HG03439 (cell line): ENCODE data around the gene MZT2B.
"Not testable (repeated sequence)": the region's sequence is repeated elsewhere in the genome, so short reads cannot be mapped to it uniquely, and the experiment has no call there.

ENCODE experiments used
- ATAC-seq: cut with Tn5 transposase; IDR thresholded peaks from one replicate; pipeline ENCODE4 v1.9.1; 2021; ENCODE audit warnings: mild to moderate bottlenecking, moderate library complexity; ENCODE audit not compliant: unreplicated experiment

Gene MZT2B

DNA sequence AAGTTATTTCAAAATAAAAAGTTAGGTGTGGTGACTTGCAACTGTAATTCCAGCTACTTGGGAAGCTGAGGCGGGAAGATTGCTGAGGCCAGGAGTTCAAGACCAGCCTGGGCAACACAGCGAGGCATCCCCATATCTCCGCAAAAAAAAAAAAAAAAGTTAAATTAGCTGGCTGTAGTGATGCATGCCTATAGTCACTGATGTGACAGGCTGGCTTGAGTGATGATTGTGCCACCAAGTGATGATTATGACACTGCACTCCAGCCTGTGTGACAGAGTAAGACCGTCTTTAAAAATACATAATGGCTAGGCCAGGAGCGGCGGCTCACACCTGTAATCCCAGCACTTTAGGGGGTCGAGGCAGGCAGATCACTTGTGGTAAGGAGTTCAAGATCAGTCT, 12.2 kb upstream of the MZT2B start:
- ATAC-seq = no peak

DNA sequence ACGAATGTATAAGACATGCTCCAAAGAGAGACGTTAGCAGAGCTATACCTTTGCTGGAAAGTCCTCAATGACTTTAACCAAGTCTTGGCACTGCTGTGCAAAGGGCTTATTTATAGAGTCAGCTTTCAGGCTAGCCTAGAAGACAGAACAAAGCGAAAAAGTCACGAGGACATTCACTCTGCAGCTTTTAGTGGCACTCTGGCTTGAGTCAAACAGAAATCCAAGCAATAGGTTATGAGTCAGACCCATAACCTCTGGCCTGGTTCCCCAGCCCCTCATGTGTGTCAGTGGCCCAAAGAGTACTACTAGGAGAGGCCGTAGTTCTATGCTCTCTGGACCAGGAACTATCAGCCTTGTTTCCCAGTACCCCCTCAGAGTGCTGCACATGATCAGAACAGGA, 7.2 kb upstream of the MZT2B start:
- peak; percentile 70 for ATAC-seq

DNA sequence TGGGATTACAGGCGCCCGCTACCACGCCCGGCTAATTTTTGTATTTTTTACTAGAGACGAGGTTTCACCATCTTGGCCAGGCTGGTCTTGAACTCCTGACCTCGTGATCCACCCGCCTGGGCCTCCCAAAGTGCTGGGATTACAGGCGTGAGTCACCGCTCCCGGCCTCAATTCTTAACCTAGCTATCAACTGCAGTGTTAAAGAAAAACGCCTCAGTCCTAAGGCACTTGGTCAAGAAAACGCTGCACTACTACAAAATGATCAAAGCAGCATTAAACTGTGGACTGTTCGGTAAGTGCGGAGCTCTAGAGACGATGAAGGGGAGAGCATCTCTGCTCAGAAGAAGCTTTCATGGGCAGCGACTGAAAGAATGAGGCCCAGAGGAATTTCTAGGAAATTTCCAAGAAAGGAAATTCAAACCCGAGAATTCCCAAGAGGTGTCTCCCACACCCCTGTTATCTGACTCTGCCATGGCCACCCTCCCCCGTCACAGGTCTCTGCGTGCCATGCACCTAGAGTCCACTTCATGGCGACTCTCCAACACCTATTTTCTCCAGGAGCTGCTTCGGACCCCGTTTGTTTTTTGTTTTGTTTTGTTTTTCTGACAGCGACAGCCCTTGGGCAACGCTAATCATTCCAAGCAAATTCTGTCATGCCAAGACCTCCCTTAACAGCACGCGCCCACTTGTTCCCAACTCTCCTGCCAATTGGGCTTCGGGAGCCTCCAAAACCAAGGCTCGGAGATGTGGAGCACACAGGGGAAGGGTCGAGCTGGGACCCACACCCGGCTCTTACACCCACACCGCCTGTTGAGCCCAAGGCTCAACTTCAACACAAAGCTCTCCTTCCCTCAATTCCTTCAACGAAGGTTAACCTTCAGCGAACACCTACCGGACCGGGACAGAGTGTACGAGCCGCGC, 1.4 kb upstream of the MZT2B start:
- ATAC-seq = not testable (repeated sequence)

DNA sequence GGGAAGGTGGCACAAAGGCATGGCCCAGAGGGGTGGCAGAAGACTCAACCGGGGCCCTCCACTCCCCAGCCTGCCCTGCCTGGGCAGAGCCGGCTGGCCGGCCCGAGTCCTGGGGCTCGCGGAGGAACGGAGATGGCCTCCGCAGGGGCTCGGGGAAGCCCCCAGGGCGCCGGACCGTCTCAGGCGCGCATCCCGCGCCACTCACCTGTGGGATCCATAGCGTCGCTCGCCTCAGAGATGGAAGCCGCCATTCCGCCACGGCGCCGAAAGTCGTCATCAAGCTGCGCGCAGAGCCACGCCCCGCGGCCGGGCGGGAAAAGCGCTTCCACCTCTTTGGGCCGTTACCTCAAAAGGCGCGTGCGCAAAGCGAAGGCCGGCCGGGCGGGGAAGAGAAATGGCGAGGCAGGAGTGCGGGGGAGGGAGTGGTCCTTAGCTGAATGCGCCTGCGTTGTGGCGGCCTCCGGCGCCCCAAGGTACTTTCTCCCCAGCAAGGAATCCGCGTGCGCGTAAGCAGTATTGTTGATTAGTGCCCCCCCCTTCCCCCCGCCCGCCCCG, 660 bp upstream of the MZT2B start, which contains the start of gene SMPD4:
SMPD4 (minus strand) TSS at position 278 of the 555 bp plus-strand sequence. CDS start 5,010 bp downstream, outside the sequence.
- peak; percentile 65 for ATAC-seq

GRCh38 chr2:130182826-130183511, 907 bp downstream of the MZT2B start:
- not testable (repeated sequence) for ATAC-seq

- ATAC-seq = no peak
Measured at GRCh38 chr2:130183512-130184373, 1.7 kb downstream of the MZT2B start.

DNA sequence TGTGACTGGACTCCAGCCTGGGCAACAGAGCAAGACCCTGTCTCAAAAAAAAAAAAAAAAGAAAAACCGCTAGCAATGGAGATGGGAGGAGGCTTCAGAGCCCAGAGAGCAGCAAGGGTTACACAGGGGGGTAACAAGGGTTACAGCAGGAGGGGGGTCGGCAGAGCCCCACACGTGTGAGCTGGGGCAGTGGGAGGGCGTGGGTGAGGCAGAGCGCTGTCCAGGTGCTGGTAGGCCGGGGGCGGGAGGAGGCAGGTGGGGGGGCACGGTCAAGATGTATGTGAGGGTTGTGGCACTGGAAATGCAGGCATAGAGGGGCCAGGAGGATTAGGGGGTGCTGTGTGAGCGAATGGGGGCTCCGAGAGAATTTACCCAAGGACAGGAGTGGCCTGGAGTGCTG, 3.4 kb downstream of the MZT2B start:
- ATAC-seq = no peak

DNA sequence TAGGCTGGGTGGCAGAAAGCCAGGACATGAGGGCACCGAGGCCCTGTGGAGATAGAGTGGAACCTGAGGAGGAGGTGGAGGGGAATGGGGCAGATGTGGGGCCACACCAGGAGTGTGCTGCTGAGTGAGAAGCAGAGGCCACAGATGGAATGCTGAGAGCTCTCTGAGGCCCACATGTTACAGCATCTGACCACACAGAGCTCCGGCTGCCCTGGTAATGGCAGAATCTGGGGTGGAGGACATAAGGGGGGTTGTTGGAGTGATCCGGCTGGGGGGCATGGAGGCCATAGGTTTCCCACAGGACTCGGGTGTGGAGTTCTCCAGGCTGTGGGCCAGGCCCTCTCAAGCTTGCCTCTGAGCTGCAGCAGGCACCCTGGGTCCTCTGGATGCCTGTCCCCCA, 3.8 kb downstream of the MZT2B start:
- ATAC-seq = no peak

- no peak for ATAC-seq
Measured at GRCh38 chr2:130186391-130186790, 4.3 kb downstream of the MZT2B start.

DNA sequence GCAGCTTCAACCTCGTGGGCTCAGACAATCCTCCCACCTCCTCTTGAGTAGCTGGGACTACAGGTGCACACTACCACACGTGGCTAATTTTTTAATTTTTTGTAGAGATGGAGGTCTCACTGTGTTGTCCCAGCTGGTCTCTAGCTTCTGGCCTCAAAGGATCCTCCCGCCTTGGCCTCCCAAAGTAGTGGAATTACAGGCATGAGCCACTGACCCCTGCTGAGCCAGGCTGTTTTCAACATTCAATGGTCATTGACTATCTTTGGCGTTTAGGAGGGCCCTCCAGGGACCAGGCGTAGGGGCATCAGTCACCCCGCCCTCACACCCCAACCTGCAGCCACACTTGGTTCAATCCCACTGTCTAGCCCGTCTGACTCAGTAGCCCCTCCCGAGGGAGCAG, 5.2 kb downstream of the MZT2B start:
- no peak for ATAC-seq

- ATAC-seq = not testable (repeated sequence)
Measured at GRCh38 chr2:130187859-130188792, 6.1 kb downstream of the MZT2B start.

GRCh38 chr2:130188958-130189357, 6.9 kb downstream of the MZT2B start:
- not testable (repeated sequence) for ATAC-seq

DNA sequence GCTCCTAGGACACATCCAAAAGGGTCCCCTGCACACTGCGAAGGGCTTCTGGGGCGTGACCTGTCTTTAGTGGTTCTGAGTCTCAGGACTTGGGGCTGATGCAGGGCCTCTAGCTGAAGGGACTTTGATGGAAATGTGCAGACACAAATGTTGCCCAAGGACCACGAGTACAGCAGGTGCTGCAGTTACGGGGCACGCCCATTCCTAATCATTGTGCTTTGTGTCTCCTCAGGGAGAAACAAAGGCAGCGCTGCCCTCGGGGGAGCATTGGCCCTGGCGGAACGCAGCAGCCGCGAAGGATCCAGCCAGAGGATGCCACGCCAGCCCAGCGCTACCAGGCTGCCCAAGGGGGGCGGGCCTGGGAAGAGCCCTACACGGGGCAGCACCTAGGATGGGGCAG, 8.2 kb downstream of the MZT2B start:
- ATAC-seq = no peak

DNA sequence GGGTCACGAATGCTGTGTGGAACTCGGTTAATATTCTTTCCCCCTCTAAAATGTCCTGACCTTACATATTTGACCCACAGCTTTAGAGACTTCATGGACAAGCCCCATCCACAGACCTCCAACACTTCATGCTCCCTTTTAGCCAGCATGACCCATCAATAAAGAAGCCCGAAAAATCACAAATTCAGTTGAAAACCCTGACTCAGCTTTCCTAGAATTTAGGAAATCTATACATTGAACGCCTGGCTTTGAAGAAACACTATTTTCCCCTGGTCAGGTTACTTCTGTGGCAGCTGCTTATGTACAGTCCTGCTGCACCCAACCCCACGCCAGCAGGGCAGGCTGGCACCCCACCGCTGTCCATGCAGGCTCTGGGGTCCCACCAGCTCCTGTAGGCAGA, 9.3 kb downstream of the MZT2B start:
- ATAC-seq = not testable (repeated sequence)

DNA sequence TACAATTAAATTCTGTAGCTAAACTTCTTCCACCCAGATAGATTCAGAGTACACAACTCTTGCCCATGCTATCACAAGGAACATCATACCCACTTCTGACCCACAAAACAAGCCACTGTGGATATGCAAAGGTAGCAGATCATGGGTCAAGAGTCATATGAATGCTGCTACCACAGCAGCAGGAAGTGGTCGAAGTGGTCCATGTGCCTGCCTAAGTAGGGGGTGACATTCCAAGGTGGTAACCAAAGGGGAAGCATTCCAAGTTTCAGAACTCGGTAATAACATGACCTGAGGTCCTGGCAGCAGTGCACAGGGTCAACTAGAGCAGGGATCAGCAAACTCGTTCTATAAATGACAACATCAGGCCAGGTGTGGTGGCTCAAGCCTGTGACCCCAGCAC, 10.4 kb downstream of the MZT2B start:
- ATAC-seq = not testable (repeated sequence)

DNA sequence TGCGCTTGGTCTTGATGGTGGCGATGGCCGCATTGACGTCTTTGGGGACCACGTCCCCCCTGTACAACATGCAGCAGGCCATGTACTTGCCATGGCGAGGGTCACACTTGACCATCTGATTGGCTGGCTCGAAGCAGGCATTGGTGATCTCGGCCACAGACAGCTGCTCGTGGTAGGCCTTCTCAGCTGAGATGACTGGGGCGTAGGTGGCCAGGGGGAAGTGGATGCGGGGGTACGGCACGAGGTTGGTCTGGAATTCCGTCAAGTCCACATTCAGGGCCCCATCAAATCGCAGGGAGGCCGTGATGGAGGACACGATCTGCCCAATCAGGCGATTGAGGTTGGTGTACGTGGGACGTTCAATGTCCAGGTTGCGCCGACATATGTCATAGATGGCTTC, 11.8 kb downstream of the MZT2B start:
- not testable (repeated sequence) for ATAC-seq

- not testable (repeated sequence) for ATAC-seq
Measured at GRCh38 chr2:130195089-130195635, 13.1 kb downstream of the MZT2B start.

- ATAC-seq = not testable (repeated sequence)
Measured at GRCh38 chr2:130196052-130196451, 14.0 kb downstream of the MZT2B start.

- ATAC-seq = no peak
Measured at GRCh38 chr2:130198343-130198742, 16.3 kb downstream of the MZT2B start, which contains the start of gene TUBA3E. TUBA3E (minus strand) TSS chr2:130198439; CDS start chr2:130198360, 79 bp downstream.
